GM12878 (cell line): Measurements from ENCODE around the gene ATF7. TPM values are rescaled to one million over a fixed set of nuclear protein-coding genes. Genes with fewer than 3 reads are reported as not detected.

Source experiments
- ATAC-seq: fragments of 200-7000 bp; cut with Tn5 transposase; 3 replicates; pipeline ENCODE4 v1.9.1; 2020; ENCODE audit warnings: mild to moderate bottlenecking, moderate library complexity
- BruUV-seq: library from RNA; stranded (reverse); fragments of 400-500 nt; replicated peaks from 2 replicates; lab custom pipeline; 2021; lab: Mats Ljungman, UMichigan
- CTCF ChIA-PET: fragments of 300-600 bp; sonication (Branson Sonifier 250); formaldehyde crosslinking; extraction: SDS; loops from one replicate; lab custom pipeline; 2021; ENCODE audit warnings: inconsistent platforms; lab: Yijun Ruan, JAX
- POLR2A ChIA-PET: fragments of 350-600 bp; formaldehyde crosslinking; extraction: SDS; loops from one replicate; lab custom pipeline; 2021; ENCODE audit warnings: inconsistent platforms; lab: Charles Lee
- RAD21 ChIA-PET: fragments of 300-600 bp; sonication (Branson Sonifier 250); formaldehyde crosslinking; loops from one replicate; lab custom pipeline; 2023; ENCODE audit warnings: antibody characterized with exemption; ENCODE audit not compliant: unreplicated experiment; lab: Charles Lee
- SMC1A ChIA-PET: fragments of 300-600 bp; sonication (Branson Sonifier 250); formaldehyde crosslinking; loops from one replicate; lab custom pipeline; 2023; ENCODE audit not compliant: unreplicated experiment, uncharacterized antibody; lab: Charles Lee
- DNase-seq: peaks from one replicate; pipeline ENCODE4 v3.0.0-alpha.2; 2011; ENCODE audit warnings: low read depth, low spot score
- FAIRE-seq: peaks from 3 replicates; lab custom pipeline; 2011; peaks lifted over from hg19 to GRCh38; lab: Jason Lieb, UNC
- H2AFZ ChIP-seq: 2 replicates; pipeline ENCODE4 v1.6.0; 2011; ENCODE audit warnings: low read depth, low read length, control low read depth; ENCODE audit not compliant: control insufficient read depth
- H3K27ac ChIP-seq: 2 replicates; pipeline ENCODE4 v1.5.1; 2011; ENCODE audit warnings: control low read depth; ENCODE audit not compliant: control insufficient read depth, insufficient read depth
- H3K27me3 ChIP-seq, 2 experiments: replicated peaks in 1 of 2; 2 replicates each; pipeline versions ENCODE4 v1.6.0 to v1.6.1; 2011; ENCODE audit warnings: low read length in 1 of 2; ENCODE audit not compliant: control insufficient read depth in 2 of 2, insufficient read depth in 2 of 2
- H3K36me3 ChIP-seq, 2 experiments: 2 replicates each; pipeline ENCODE4 v1.5.1; 2011; ENCODE audit warnings: low read length in 1 of 2; ENCODE audit not compliant: control insufficient read depth in 2 of 2, insufficient read depth in 2 of 2
- H3K4me1 ChIP-seq: 2 replicates; pipeline ENCODE4 v1.6.1; 2011; ENCODE audit warnings: mild to moderate bottlenecking, low read length, moderate library complexity, mixed read lengths; ENCODE audit not compliant: control insufficient read depth, insufficient read depth
- H3K4me2 ChIP-seq: 2 replicates; pipeline ENCODE4 v1.6.0; 2011; ENCODE audit warnings: control low read depth; ENCODE audit not compliant: control insufficient read depth, insufficient read depth
- H3K4me3 ChIP-seq: fragments of 200-600 bp; sonication (generic); 2 replicates; pipeline ENCODE4 v1.5.1; 2016
- H3K79me2 ChIP-seq: 2 replicates; pipeline ENCODE4 v1.6.0; 2011; ENCODE audit warnings: low read length; ENCODE audit not compliant: control insufficient read depth, insufficient read depth
- H3K9ac ChIP-seq: 2 replicates; pipeline ENCODE4 v1.8.0; 2011; ENCODE audit warnings: low read length, control low read depth, mixed read lengths; ENCODE audit not compliant: control insufficient read depth, insufficient read depth
- H3K9me3 ChIP-seq: replicated peaks from 3 replicates; pipeline ENCODE4 v1.5.1; 2011; ENCODE audit warnings: mild to moderate bottlenecking, low read length; ENCODE audit not compliant: control insufficient read depth, insufficient read depth
- H4K20me1 ChIP-seq: 2 replicates; pipeline ENCODE4 v1.6.0; 2011; ENCODE audit not compliant: control insufficient read depth, insufficient read depth
- ETV6 ChIP-seq, 2 experiments: fragments of 450-650 bp in 1 of 2; IDR thresholded peaks in 1 of 2; conservative IDR thresholded peaks in 1 of 2; 2 replicates each; pipeline ENCODE4 v1.6.1; 2014; ENCODE audit warnings: antibody characterized with exemption in 1 of 2, borderline replicate concordance in 1 of 2, low read depth in 1 of 2, mild to moderate bottlenecking in 1 of 2, moderate library complexity in 1 of 2
- NR2F1 ChIP-seq: fragments of 450-650 bp; conservative IDR thresholded peaks from 2 replicates; pipeline ENCODE4 v1.6.1; 2017; ENCODE audit warnings: mild to moderate bottlenecking
- PML ChIP-seq: IDR thresholded peaks from 2 replicates; pipeline ENCODE4 v1.6.1; 2012; ENCODE audit warnings: low read length, inconsistent platforms
- POLR2AphosphoS2 ChIP-seq: IDR thresholded peaks from 2 replicates; pipeline ENCODE4 v1.6.1; 2011; ENCODE audit warnings: low read depth, mild to moderate bottlenecking, low read length, improper control_type of control experiment, moderate library complexity
- RCOR1 ChIP-seq: conservative IDR thresholded peaks from 2 replicates; pipeline ENCODE4 v1.6.1; 2012; ENCODE audit warnings: low read depth, low read length, improper control_type of control experiment
- ZBTB4 ChIP-seq: fragments of 450-650 bp; formaldehyde crosslinking; IDR thresholded peaks from 2 replicates; pipeline ENCODE4 v1.4.0; 2022; ENCODE audit warnings: mild to moderate bottlenecking, moderate library complexity
- WGBS: methylation state at CpG from one replicate; pipeline ENCODE4 v1.1.6; 2016; ENCODE audit warnings: low lambda C conversion rate; ENCODE audit not compliant: insufficient replicate concordance, insufficient coverage; ENCODE audit errors: missing lambda C conversion rate; 5-methylcytosine and 5-hydroxymethylcytosine counted together
- in situ Hi-C: fragments of 300-500 bp; cut with MboI; formaldehyde crosslinking; loops from 9 replicates; pipeline ENCODE4 v1.14.3; 2018; ENCODE audit warnings: mixed read lengths
- intact Hi-C: fragments of 100-400 bp; cut with micrococcal nuclease; formaldehyde crosslinking; loops from one replicate; pipeline ENCODE4 v1.14.2; 2022; ENCODE audit not compliant: unreplicated experiment
- polyA plus RNA-seq, 11 experiments: library from polyadenylated mRNA; depleted of rRNA in 4 of 11; unstranded in 6 of 11; stranded (reverse) in 5 of 11; fragments of >200 nt; fragmentation: Nextera tagmentation in 4 of 11; fragmentation: Illumina TruSeq in 1 of 11; extraction: Ambion mirVana in 4 of 11; extraction: Trizol in 1 of 11; gene quantifications; 1 replicate in 1 of 11; 2 replicates in 10 of 11; pipeline versions ENCODE4 v1.2.1 to v1.2.3, GENCODE V29; 2011 to 2016; ENCODE audit warnings: inconsistent platforms in 2 of 11, missing spikeins in 2 of 11, low read depth in 1 of 11
- total RNA-seq, 4 experiments: library from RNA; depleted of rRNA in 3 of 4; stranded (reverse); fragments of >200 nt in 3 of 4; fragmentation: Illumina TruSeq in 1 of 4; extraction: Trizol in 1 of 4; gene quantifications; 2 replicates each; pipeline versions ENCODE4 v1.2.1 to v1.2.3, GENCODE V29; 2013 to 2021

Gene ATF7
- total and polyA plus RNA-seq, 10 of the 15 experiments (the other 5 are each of a cell fraction or from before 2014, with no cell fraction given), result 9.1 to 30.7 (median 21.8) TPM

GRCh38 chr12:53616950-53617349 is 9.2 kb downstream of the ATF7 start:
- Histone ChIP-seq H2AFZ (no peak overlapping the region), H3K27ac (no peak overlapping the region), H3K79me2 (peaks cover 53% of the 10 kb centered on the region), H3K4me1 (peaks cover 25% of the 10 kb centered on the region), H3K9ac (no peak overlapping the region), H3K4me3 (no peak overlapping the region), H3K36me3 (no peaks in the 10 kb centered on the region; a peak in 1 of 4 replicates), H3K27me3 (no peaks in the 10 kb centered on the region), H3K4me2 (no peak overlapping the region), H4K20me1 (no peaks in the 10 kb centered on the region), H3K9me3 (no peaks in the 10 kb centered on the region)
- intact Hi-C loops (no loop called here), in situ Hi-C loops (no loop called here)
- BruUV-seq, result no TSS peak
- ChIA-PET SMC1A (interaction anchor here (0.6 to 2.5 kb wide), 14 partner anchors 7 to 73 kb away, joined by 3 to 10 read pairs (median 4); partner anchors contain the start of gene ATP5MC2), POLR2A (interaction anchor here (0.6 to 5.8 kb wide), 7 partner anchors 8 to 416 kb away, joined by 3 to 51 read pairs (median 3); partner anchors contain the start of gene ATF7), RAD21 (interaction anchor here (1.0 to 2.5 kb wide), 5 partner anchors 23 to 129 kb away, joined by 3 to 9 read pairs (median 4); no protein-coding TSS in a partner anchor), CTCF (interaction anchor here (1.0 to 1.7 kb wide), 4 partner anchors 15 to 66 kb away, joined by 3 to 11 read pairs (median 4); partner anchors contain the start of gene ATP5MC2)
- DNase-seq, result no peak
- 93% methylated on average over 4 of the region's 4 CpGs for WGBS
- no peak for TF ChIP-seq PML
- no peak for TF ChIP-seq RCOR1
- TF ChIP-seq NR2F1, result no peak
- TF ChIP-seq ETV6 (conservative IDR thresholded peaks at IDR 0.05 in 1 of 2, IDR thresholded peaks at IDR 0.05 in 1 of 2; ENCODE audit: borderline replicate concordance in 1 of 2, low read depth in 1 of 2), result no peak
- TF ChIP-seq ZBTB4 (CRISPR knock-in tag), result no peak
- no peak for TF ChIP-seq POLR2AphosphoS2
- ATAC-seq, result no peak
- FAIRE-seq, result no peak
